IPS-15b (cell line): ENCODE measurements around the gene NANS.
"Not testable (repeated sequence)": the region's sequence is repeated elsewhere in the genome, so short reads cannot be mapped to it uniquely, and the experiment has no call there.

Experiments used
- H3K27me3 ChIP-seq: one replicate; pipeline ENCODE4 v1.6.1; 2013; ENCODE audit warnings: low read length; ENCODE audit not compliant: control insufficient read depth, insufficient read depth
- H3K36me3 ChIP-seq: one replicate; pipeline ENCODE4 v1.6.1; 2013; ENCODE audit warnings: low read length; ENCODE audit not compliant: control insufficient read depth, insufficient read depth
- H3K4me1 ChIP-seq: one replicate; pipeline ENCODE4 v1.6.1; 2013; ENCODE audit warnings: mild to moderate bottlenecking, low read length; ENCODE audit not compliant: control insufficient read depth, insufficient read depth
- H3K4me3 ChIP-seq: one replicate; pipeline ENCODE4 v1.5.1; 2013; ENCODE audit warnings: low read depth, low read length
- H3K9ac ChIP-seq: one replicate; pipeline ENCODE4 v1.6.1; 2013; ENCODE audit warnings: low read depth, mild to moderate bottlenecking, low read length
- H3K9me3 ChIP-seq: one replicate; pipeline ENCODE4 v1.6.1; 2013; ENCODE audit warnings: mild to moderate bottlenecking, low read length; ENCODE audit not compliant: control insufficient read depth, insufficient read depth

Gene NANS

GRCh38 chr9:98109052-98109451 is 52.5 kb downstream of the NANS start:
- Histone ChIP-seq H3K9me3 (no peaks in the 10 kb centered on the region), H3K4me1 (no peaks in the 10 kb centered on the region), H3K27me3 (no peaks in the 10 kb centered on the region), H3K4me3 (no peak overlapping the region), H3K36me3 (no peaks in the 10 kb centered on the region), H3K9ac (no peak overlapping the region)

GRCh38 chr9:98117097-98117496 is 60.6 kb downstream of the NANS start:
- not testable (repeated sequence) for H3K36me3 ChIP-seq, H3K4me1 ChIP-seq, H3K9ac ChIP-seq, H3K27me3 ChIP-seq, H3K4me3 ChIP-seq, H3K9me3 ChIP-seq

GRCh38 chr9:98117984-98118639 is 61.6 kb downstream of the NANS start:
- H3K36me3 ChIP-seq, result no peaks in the 10 kb centered on the region
- no peaks in the 10 kb centered on the region for H3K4me1 ChIP-seq
- H3K27me3 ChIP-seq, result no peaks in the 10 kb centered on the region
- peak overlapping the region; percentile 75 for H3K4me3 ChIP-seq
- no peak overlapping the region for H3K9ac ChIP-seq
- H3K9me3 ChIP-seq, result no peaks in the 10 kb centered on the region

GRCh38 chr9:98118640-98119601 is 62.4 kb downstream of the NANS start, which contains the start of gene TRIM14:
Gene TRIM14, minus strand, starts transcription at chr9:98119222. Its CDS starts 34 bp downstream, at chr9:98119188.
- Histone ChIP-seq H3K9ac (peak within 1 kb of the TSS; percentile 10), H3K4me3 (peak within 1 kb of the TSS; percentile 75), H3K4me1 (no peaks in the 10 kb centered on the region), H3K9me3 (no peaks in the 10 kb centered on the region), H3K27me3 (no peaks in the 10 kb centered on the region), H3K36me3 (no peaks in the 10 kb centered on the region)

- Histone ChIP-seq H3K4me1 (no peaks in the 10 kb centered on the region), H3K9me3 (no peaks in the 10 kb centered on the region), H3K4me3 (no peak overlapping the region), H3K27me3 (no peaks in the 10 kb centered on the region), H3K9ac (no peak overlapping the region), H3K36me3 (no peaks in the 10 kb centered on the region)
Observed at GRCh38 chr9:98120476-98120875, 63.9 kb downstream of the NANS start.

GRCh38 chr9:98121058-98121457 is 64.5 kb downstream of the NANS start:
- H3K9ac ChIP-seq, result no peak overlapping the region
- H3K36me3 ChIP-seq, result no peaks in the 10 kb centered on the region
- H3K4me1 ChIP-seq, result no peaks in the 10 kb centered on the region
- H3K9me3 ChIP-seq, result no peaks in the 10 kb centered on the region
- H3K4me3 ChIP-seq, result no peak overlapping the region
- H3K27me3 ChIP-seq, result no peaks in the 10 kb centered on the region

- not testable (repeated sequence) for H3K4me3 ChIP-seq, H3K9ac ChIP-seq, H3K4me1 ChIP-seq, H3K9me3 ChIP-seq, H3K27me3 ChIP-seq, H3K36me3 ChIP-seq
Observed at GRCh38 chr9:98124091-98124490, 67.6 kb downstream of the NANS start.

GRCh38 chr9:98124637-98125426 is 68.3 kb downstream of the NANS start:
- H3K36me3 ChIP-seq, result peaks cover 9% of the 10 kb centered on the region
- H3K9ac ChIP-seq, result no peak overlapping the region
- no peaks in the 10 kb centered on the region for H3K27me3 ChIP-seq

GRCh38 chr9:98127226-98127625 is 70.7 kb downstream of the NANS start:
- no peaks in the 10 kb centered on the region for H3K27me3 ChIP-seq
- no peak overlapping the region for H3K9ac ChIP-seq
- H3K4me3 ChIP-seq, result no peak overlapping the region
- no peaks in the 10 kb centered on the region for H3K4me1 ChIP-seq
- peaks cover 9% of the 10 kb centered on the region for H3K36me3 ChIP-seq
- no peaks in the 10 kb centered on the region for H3K9me3 ChIP-seq

More at GRCh38 chr9:98124637-98125426, 68.3 kb downstream of the NANS start:
- Histone ChIP-seq H3K4me1 (no peaks in the 10 kb centered on the region), H3K4me3 (no peak overlapping the region), H3K9me3 (no peaks in the 10 kb centered on the region)

GRCh38 chr9:98128316-98128715 is 71.8 kb downstream of the NANS start:
- Histone ChIP-seq H3K9ac (no peak overlapping the region), H3K4me3 (no peak overlapping the region), H3K9me3 (no peaks in the 10 kb centered on the region), H3K27me3 (no peaks in the 10 kb centered on the region), H3K36me3 (peaks cover 9% of the 10 kb centered on the region), H3K4me1 (no peaks in the 10 kb centered on the region)

GRCh38 chr9:98129451-98129881 is 72.9 kb downstream of the NANS start:
- H3K27me3 ChIP-seq, result no peaks in the 10 kb centered on the region
- H3K9me3 ChIP-seq, result no peaks in the 10 kb centered on the region
- H3K36me3 ChIP-seq, result peaks cover 12% of the 10 kb centered on the region
- H3K4me3 ChIP-seq, result no peak overlapping the region
- no peak overlapping the region for H3K9ac ChIP-seq
- H3K4me1 ChIP-seq, result no peaks in the 10 kb centered on the region
